Activated effector memory CD4-positive, alpha-beta T cell treated with anti-CD3 and anti-CD28 coated beads, Interleukin-2, amount 50 U/mL, for 16 hours (primary cell): Measurements from ENCODE around the gene CTAG1A.
"Not testable (repeated sequence)": the region's sequence is repeated elsewhere in the genome, so short reads cannot be mapped to it uniquely, and the experiment has no call there.

Source experiments
- DNase-seq: peaks from one replicate; pipeline ENCODE4 v3.0.0-alpha.2; 2020

The CTAG1A gene

GRCh38 chrX:154584585-154585183 is at the start of gene CTAG1A:
Gene CTAG1A (plus strand): TSS chrX:154585133. CDS start chrX:154585207, 74 bp downstream.
- DNase-seq: not testable (repeated sequence)

GRCh38 chrX:154535892-154536291 is 49.0 kb upstream of the CTAG1A start:
- no peak for DNase-seq

- DNase-seq: no peak
Observed at GRCh38 chrX:154539077-154539476, 45.9 kb upstream of the CTAG1A start.

- peak; percentile 22 for DNase-seq
Observed at GRCh38 chrX:154540365-154540764, 44.6 kb upstream of the CTAG1A start.

- peak; percentile 22 for DNase-seq
Observed at GRCh38 chrX:154540897-154541535, 43.9 kb upstream of the CTAG1A start.

- DNase-seq: no peak
Observed at GRCh38 chrX:154541589-154541895, 43.4 kb upstream of the CTAG1A start.

- peak; percentile 83 for DNase-seq
Observed at GRCh38 chrX:154541896-154542722, 42.8 kb upstream of the CTAG1A start.

GRCh38 chrX:154542723-154543424 is 42.1 kb upstream of the CTAG1A start:
- DNase-seq: peak; percentile 61

- no peak for DNase-seq
Observed at GRCh38 chrX:154545673-154546274, 39.2 kb upstream of the CTAG1A start.

- DNase-seq: peak; percentile 93
Observed at GRCh38 chrX:154546354-154547244, 38.3 kb upstream of the CTAG1A start, which contains the start of gene G6PD. Gene G6PD (minus strand): TSS chrX:154546846. CDS start chrX:154546155, 691 bp downstream.

- peak; percentile 95 for DNase-seq
Observed at GRCh38 chrX:154547245-154548027, 37.5 kb upstream of the CTAG1A start, which contains the start of gene IKBKG. Gene IKBKG (plus strand): TSS chrX:154547620. CDS start chrX:154552003, 4,383 bp downstream.

- DNase-seq: no peak
Observed at GRCh38 chrX:154548028-154548316, 37.0 kb upstream of the CTAG1A start.

- no peak for DNase-seq
Observed at GRCh38 chrX:154549766-154550165, 35.2 kb upstream of the CTAG1A start.

- not testable (repeated sequence) for DNase-seq
Observed at GRCh38 chrX:154552112-154552806, 32.7 kb upstream of the CTAG1A start.

GRCh38 chrX:154558060-154558690 is 26.8 kb upstream of the CTAG1A start:
- DNase-seq: not testable (repeated sequence)

- not testable (repeated sequence) for DNase-seq
Observed at GRCh38 chrX:154558896-154559295, 26.0 kb upstream of the CTAG1A start.

- DNase-seq: not testable (repeated sequence)
Observed at GRCh38 chrX:154560326-154560725, 24.6 kb upstream of the CTAG1A start.

GRCh38 chrX:154562295-154562694 is 22.6 kb upstream of the CTAG1A start:
- DNase-seq: not testable (repeated sequence)

GRCh38 chrX:154570361-154570760 is 14.6 kb upstream of the CTAG1A start:
- DNase-seq: not testable (repeated sequence)

- not testable (repeated sequence) for DNase-seq
Observed at GRCh38 chrX:154573061-154573460, 11.9 kb upstream of the CTAG1A start.
